Measurements from ENCODE around the gene PDGFB. TPM values are rescaled to one million over a fixed set of nuclear protein-coding genes. Genes with fewer than 3 reads are reported as not detected.

The PDGFB gene
- total RNA-seq, 5 donors from 2014 or later (not counting 1 experiment from before 2014, with no cell fraction given): 2.9 to 18.3 (median 4.6) TPM

DNA sequence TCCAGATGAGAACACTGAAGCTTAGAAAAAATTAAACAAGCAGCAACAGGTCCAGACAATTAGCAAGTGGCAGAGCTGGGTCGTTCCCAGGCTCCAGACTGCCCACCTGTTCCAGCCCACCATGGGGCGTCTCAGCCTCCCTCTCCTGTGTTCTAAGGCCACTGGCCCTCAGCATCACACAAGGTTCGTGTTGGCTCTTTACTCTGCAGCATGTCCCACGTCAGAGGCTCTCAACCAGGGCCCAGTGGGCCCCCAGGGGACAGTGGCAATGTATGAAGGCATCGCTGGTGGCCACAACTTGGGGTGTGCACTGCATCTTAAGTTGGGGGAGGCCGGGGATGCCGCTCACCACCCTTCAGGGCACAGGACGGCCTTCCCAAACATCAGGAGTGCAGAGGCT lies 6.2 kb downstream of the PDGFB start:
- peak overlapping the region; percentile 55 to 83 for H3K27ac Mint-ChIP-seq
- no peak for DNase-seq
- POLR2A ChIA-PET: no interaction called here
- no peaks in the 10 kb centered on the region for H3K36me3 ChIP-seq (ENCODE audit: control insufficient read depth in 2 of 2, extremely low read depth in 1 of 2, insufficient read depth in 1 of 2, low read length in 1 of 2)
- H3K27me3 Mint-ChIP-seq: peaks cover 0 to 39% of the 10 kb centered on the region in 2 donors
- H3K27ac ChIP-seq (ENCODE audit: low read length): no peak overlapping the region
- H3K4me1 ChIP-seq (ENCODE audit: control insufficient read depth in 1 of 2, extremely low read depth in 1 of 2, insufficient read depth in 2 of 2, low read length in 2 of 2): peaks cover 33 to 87% of the 10 kb centered on the region in 2 experiments
- H3K9me3 ChIP-seq: no peaks in the 10 kb centered on the region
- H3K4me3 ChIP-seq (ENCODE audit: control insufficient read depth in 1 of 2, extremely low read depth in 1 of 2, low read length in 1 of 2): no peak overlapping the region
- H3K27me3 ChIP-seq (replicated peaks in 1 of 2; ENCODE audit: control insufficient read depth in 2 of 2, extremely low read depth in 1 of 2, insufficient read depth in 2 of 2, low read length in 1 of 2): peaks cover 2 to 51% of the 10 kb centered on the region in 2 experiments
- peaks cover 73 to 81% (median 77%) of the 10 kb centered on the region in 3 donors for H3K4me1 Mint-ChIP-seq
- ATAC-seq (replicated peaks in 1 of 4): no peak
- CTCF ChIA-PET: no interaction called here
- H3K36me3 Mint-ChIP-seq: peaks cover 3% of the 10 kb centered on the region
- H3K9me3 Mint-ChIP-seq: no peaks in the 10 kb centered on the region
- no peak overlapping the region for H3K4me3 Mint-ChIP-seq
- 89% methylated on average over 7 of the region's 8 CpGs for WGBS (ENCODE audit: insufficient coverage)

DNA sequence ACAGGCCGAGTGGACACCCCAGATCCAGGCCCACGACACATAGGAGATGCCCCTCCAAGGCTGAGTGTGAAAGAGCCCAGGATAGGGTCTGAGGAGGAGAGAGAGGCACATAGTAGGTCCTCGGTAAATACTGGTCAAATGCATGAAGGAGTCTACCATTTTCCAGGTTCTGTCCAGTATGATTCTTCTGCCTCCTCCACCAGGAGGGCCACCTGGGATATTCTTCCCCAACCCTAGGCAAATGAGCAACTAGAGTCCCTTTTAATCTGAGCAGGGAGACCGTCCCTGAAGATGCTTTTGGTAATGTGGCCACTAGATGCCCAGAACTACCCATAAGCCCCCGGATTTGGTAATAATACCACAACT lies 6.7 kb downstream of the PDGFB start:
- peaks cover 33 to 82% of the 10 kb centered on the region in 2 experiments for H3K4me1 ChIP-seq (ENCODE audit: control insufficient read depth in 1 of 2, extremely low read depth in 1 of 2, insufficient read depth in 2 of 2, low read length in 2 of 2)
- H3K4me3 ChIP-seq (ENCODE audit: control insufficient read depth in 1 of 2, extremely low read depth in 1 of 2, low read length in 1 of 2): no peak overlapping the region
- H3K4me3 Mint-ChIP-seq: no peak overlapping the region
- DNase-seq (no peak), ATAC-seq (replicated peaks in 1 of 4) (no peak)
- WGBS (ENCODE audit: insufficient coverage): 91% methylated on average over 4 of the region's 5 CpGs
- H3K27ac Mint-ChIP-seq: peak overlapping the region in 1 of 2 donors; percentile 43
- peaks cover 73 to 77% (median 76%) of the 10 kb centered on the region in 3 donors for H3K4me1 Mint-ChIP-seq
- no peaks in the 10 kb centered on the region for H3K9me3 Mint-ChIP-seq
- POLR2A ChIA-PET: no interaction called here
- H3K27ac ChIP-seq (ENCODE audit: low read length): no peak overlapping the region
- H3K36me3 ChIP-seq (ENCODE audit: control insufficient read depth in 2 of 2, extremely low read depth in 1 of 2, insufficient read depth in 1 of 2, low read length in 1 of 2): no peaks in the 10 kb centered on the region
- H3K9me3 ChIP-seq: no peaks in the 10 kb centered on the region
- H3K27me3 ChIP-seq (replicated peaks in 1 of 2; ENCODE audit: control insufficient read depth in 2 of 2, extremely low read depth in 1 of 2, insufficient read depth in 2 of 2, low read length in 1 of 2): peaks cover 2 to 51% of the 10 kb centered on the region in 2 experiments
- peaks cover 3% of the 10 kb centered on the region for H3K36me3 Mint-ChIP-seq
- CTCF ChIA-PET: no interaction called here
- H3K27me3 Mint-ChIP-seq: peaks cover 0 to 41% of the 10 kb centered on the region in 2 donors

DNA sequence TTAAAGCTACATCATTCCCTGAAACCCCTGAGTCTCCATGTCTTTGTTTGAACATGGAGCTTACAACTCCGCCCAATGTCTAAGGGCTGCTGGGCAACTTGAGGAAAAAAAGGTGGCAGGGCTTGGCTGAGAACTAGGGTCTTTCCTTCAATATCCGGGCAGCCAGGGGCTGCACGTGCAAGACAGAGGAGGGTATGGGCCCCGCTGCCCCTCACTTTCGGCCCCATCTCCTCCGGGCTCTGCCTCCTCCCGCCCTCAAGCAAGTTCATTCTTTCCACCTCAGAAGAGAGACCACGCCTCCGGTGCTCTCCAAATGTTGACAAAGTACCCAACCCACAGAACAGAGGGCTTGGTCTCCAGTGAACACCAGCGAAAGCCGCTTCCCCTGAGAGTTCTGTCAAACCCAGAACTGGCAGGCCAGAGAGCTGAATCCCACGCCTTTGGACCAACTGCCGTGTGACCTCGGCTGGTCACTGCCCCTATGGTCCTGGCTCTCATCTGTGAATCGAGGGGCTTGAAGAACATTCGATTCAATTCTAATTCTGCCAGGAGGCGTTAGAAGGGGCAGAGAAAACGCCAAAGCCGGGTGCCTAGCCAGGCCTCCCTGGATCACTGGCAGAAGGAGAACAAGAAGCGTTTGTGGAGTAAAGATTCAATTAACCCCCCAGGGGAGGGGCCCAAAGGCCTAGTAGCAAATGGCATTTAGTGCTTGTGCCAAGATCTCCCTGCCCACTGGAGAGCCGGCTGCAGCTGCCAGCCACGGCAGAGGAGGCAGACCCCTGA lies 7.3 kb downstream of the PDGFB start:
- Histone ChIP-seq H3K9me3 (no peaks in the 10 kb centered on the region), H3K4me3 (ENCODE audit: control insufficient read depth in 1 of 2, extremely low read depth in 1 of 2, low read length in 1 of 2) (no peak overlapping the region), H3K36me3 (ENCODE audit: control insufficient read depth in 2 of 2, extremely low read depth in 1 of 2, insufficient read depth in 1 of 2, low read length in 1 of 2) (no peaks in the 10 kb centered on the region), H3K4me1 (ENCODE audit: control insufficient read depth in 1 of 2, extremely low read depth in 1 of 2, insufficient read depth in 2 of 2, low read length in 2 of 2) (peaks cover 31 to 78% of the 10 kb centered on the region in 2 experiments), H3K27me3 (replicated peaks in 1 of 2; ENCODE audit: control insufficient read depth in 2 of 2, extremely low read depth in 1 of 2, insufficient read depth in 2 of 2, low read length in 1 of 2) (peaks cover 2 to 49% of the 10 kb centered on the region in 2 experiments), H3K27ac (ENCODE audit: low read length) (no peak overlapping the region)
- Mint-ChIP-seq H3K4me1 (peaks cover 71 to 73% (median 73%) of the 10 kb centered on the region in 3 donors), H3K36me3 (peaks cover 3% of the 10 kb centered on the region), H3K9me3 (no peaks in the 10 kb centered on the region), H3K27me3 (peaks cover 0 to 41% of the 10 kb centered on the region in 2 donors), H3K27ac (peak overlapping the region; percentile 52 to 57), H3K4me3 (peak overlapping the region in 1 of 3 donors; percentile 71)
- ChIA-PET CTCF (interaction anchor here in 1 of 2 donors (0.8 kb wide), 1 partner anchor 29 kb away, joined by 4 read pairs; no protein-coding TSS in a partner anchor), POLR2A (interaction anchor here in 1 of 2 donors (0.6 kb wide), 1 partner anchor 486 kb away, joined by 7 read pairs; no protein-coding TSS in a partner anchor)
- DNase-seq: peak in 3 of 35 experiments; percentile 28 to 43 (median 30)
- ATAC-seq (replicated peaks in 1 of 4): peak in 2 of 4 experiments; percentile 15 to 32
- 62% methylated on average over 17 of the region's 22 CpGs for WGBS (ENCODE audit: insufficient coverage)

DNA sequence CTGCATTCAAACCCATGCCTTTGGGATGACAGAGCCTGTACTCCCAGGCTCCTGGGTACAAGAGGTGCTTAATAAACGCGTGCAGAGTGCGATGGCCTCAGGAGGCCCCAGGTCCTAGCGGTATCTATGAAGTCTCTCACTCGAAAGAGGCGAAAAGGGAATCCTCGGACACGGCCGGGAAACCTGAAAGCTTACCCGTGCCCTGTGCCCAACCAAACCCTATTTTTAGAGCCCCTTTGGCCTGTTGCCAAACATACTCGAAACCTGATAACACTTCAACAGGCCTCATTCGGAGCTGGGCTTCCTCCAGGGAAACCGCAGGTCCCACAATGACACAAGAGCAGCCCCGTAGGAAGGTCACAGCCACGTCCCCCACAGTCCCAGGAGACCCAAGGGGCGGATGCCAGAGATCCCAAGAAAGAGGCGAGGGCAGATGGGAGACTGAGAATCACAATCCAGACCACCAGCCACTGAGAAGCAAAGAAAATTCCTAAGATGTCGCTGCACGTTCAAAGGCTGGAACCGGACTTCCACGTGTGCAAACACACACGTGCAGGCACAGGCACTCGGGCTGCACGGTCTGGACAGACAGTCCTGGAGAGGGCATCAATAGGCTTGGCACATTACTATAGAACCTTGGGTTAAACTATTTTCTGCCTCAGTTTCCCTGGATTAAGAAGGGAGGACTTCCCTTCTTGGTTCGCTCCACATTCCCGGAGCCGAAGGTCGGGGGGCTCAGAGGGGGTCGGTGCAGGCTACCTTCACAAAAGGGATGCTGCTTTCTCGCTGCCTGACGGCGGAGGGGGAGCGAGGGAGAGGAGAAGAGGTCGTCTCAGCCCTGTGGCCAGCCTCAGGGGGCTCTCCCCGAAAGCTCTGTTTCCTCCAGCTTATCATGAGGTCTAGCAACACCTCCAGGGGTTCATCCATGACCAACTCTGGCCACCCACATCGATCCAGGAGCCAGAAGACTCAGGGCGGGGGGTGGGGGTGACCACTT lies 8.2 kb downstream of the PDGFB start:
- Histone ChIP-seq H3K27ac (ENCODE audit: low read length) (no peak overlapping the region), H3K36me3 (ENCODE audit: control insufficient read depth in 2 of 2, extremely low read depth in 1 of 2, insufficient read depth in 1 of 2, low read length in 1 of 2) (peaks cover 0 to 6% of the 10 kb centered on the region in 2 donors), H3K9me3 (no peaks in the 10 kb centered on the region), H3K27me3 (replicated peaks in 1 of 2; ENCODE audit: control insufficient read depth in 2 of 2, extremely low read depth in 1 of 2, insufficient read depth in 2 of 2, low read length in 1 of 2) (peaks cover 2 to 49% of the 10 kb centered on the region in 2 experiments), H3K4me3 (ENCODE audit: control insufficient read depth in 1 of 2, extremely low read depth in 1 of 2, low read length in 1 of 2) (peak overlapping the region; percentile 11 to 13), H3K4me1 (ENCODE audit: control insufficient read depth in 1 of 2, extremely low read depth in 1 of 2, insufficient read depth in 2 of 2, low read length in 2 of 2) (peaks cover 31 to 75% of the 10 kb centered on the region in 2 experiments)
- H3K9me3 Mint-ChIP-seq: no peaks in the 10 kb centered on the region
- ATAC-seq (replicated peaks in 1 of 4) (peak in 3 of 4 experiments; percentile 35 to 56 (median 48)), DNase-seq (peak in 34 of 35 experiments; percentile 8 to 80 (median 49))
- peaks cover 5% of the 10 kb centered on the region for H3K36me3 Mint-ChIP-seq
- H3K4me3 Mint-ChIP-seq: peak overlapping the region; percentile 55 to 71 (median 65)
- peak overlapping the region; percentile 36 to 59 for H3K27ac Mint-ChIP-seq
- peaks cover 0 to 39% of the 10 kb centered on the region in 2 donors for H3K27me3 Mint-ChIP-seq
- POLR2A ChIA-PET: interaction anchor here in 1 of 2 donors (0.6 to 0.7 kb wide), 2 partner anchors 9 to 485 kb away, joined by 4 to 7 read pairs; no protein-coding TSS in a partner anchor
- CTCF ChIA-PET: interaction anchor here in 1 of 2 donors (0.8 kb wide), 1 partner anchor 28 kb away, joined by 4 read pairs; no protein-coding TSS in a partner anchor
- peaks cover 68 to 70% (median 70%) of the 10 kb centered on the region in 3 donors for H3K4me1 Mint-ChIP-seq
- 33% methylated on average over 31 of the region's 37 CpGs for WGBS (ENCODE audit: insufficient coverage)

DNA sequence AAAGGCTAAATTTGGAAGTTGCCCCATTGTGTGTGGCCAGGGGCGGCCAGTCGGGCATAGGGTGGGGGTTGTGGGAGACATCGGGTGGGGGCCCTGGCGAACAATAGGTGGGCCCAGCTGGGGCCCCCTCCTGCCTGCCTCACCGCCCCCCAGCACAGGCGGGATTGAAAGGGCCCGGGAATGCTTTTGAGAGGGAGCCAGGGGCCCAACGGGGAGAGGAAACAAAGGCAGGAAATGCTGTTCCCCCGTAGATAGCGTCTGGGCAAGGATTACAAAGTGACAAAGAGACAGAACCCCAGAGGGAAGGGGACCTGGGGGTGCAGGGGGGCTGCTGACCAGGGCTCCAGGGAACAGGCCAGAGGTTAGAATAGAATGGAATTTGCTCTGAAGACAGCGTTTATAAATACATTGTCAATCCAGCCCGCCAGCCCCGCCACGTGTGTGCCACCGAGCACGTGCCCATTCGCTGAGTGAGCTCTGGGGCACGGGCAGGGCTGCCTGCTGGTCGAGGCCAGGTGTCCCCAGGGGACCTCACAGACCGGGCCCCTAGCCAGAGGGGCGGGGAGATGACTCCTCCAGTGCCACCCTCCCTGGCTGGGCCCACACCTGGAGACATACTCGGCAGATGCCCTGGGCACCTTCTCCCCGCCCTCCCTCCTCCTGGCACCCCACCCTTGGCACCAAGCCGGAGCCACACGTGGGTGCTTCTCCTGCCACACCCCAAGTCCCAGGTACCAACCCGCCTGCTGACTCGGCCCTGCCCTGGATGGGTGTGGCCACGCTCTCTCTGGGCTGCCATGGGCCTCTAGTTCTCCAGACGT lies 9.7 kb downstream of the PDGFB start:
- Mint-ChIP-seq H3K27ac (no peak overlapping the region), H3K27me3 (peaks cover 5 to 32% of the 10 kb centered on the region in 2 donors), H3K4me3 (peak overlapping the region in 1 of 3 donors; percentile 71), H3K9me3 (no peaks in the 10 kb centered on the region), H3K4me1 (peaks cover 57 to 61% (median 57%) of the 10 kb centered on the region in 3 donors), H3K36me3 (peaks cover 5% of the 10 kb centered on the region)
- H3K27ac ChIP-seq (ENCODE audit: low read length): no peak overlapping the region
- 50% methylated on average over 25 of the region's 29 CpGs for WGBS (ENCODE audit: insufficient coverage)
- ChIA-PET POLR2A (no interaction called here), CTCF (no interaction called here)
- no peaks in the 10 kb centered on the region for H3K9me3 ChIP-seq
- DNase-seq (no peak), ATAC-seq (replicated peaks in 1 of 4) (no peak)
- H3K27me3 ChIP-seq (replicated peaks in 1 of 2; ENCODE audit: control insufficient read depth in 2 of 2, extremely low read depth in 1 of 2, insufficient read depth in 2 of 2, low read length in 1 of 2): peaks cover 2 to 52% of the 10 kb centered on the region in 2 experiments
- H3K4me1 ChIP-seq (ENCODE audit: control insufficient read depth in 1 of 2, extremely low read depth in 1 of 2, insufficient read depth in 2 of 2, low read length in 2 of 2): peaks cover 20 to 59% of the 10 kb centered on the region in 2 experiments
- no peak overlapping the region for H3K4me3 ChIP-seq (ENCODE audit: control insufficient read depth in 1 of 2, extremely low read depth in 1 of 2, low read length in 1 of 2)
- H3K36me3 ChIP-seq (ENCODE audit: control insufficient read depth in 2 of 2, extremely low read depth in 1 of 2, insufficient read depth in 1 of 2, low read length in 1 of 2): peaks cover 0 to 11% of the 10 kb centered on the region in 2 donors

Data from T-cell (primary cell).